NT2/D1 (cell line): Measurements from ENCODE around the gene EDC4.
"Not testable (repeated sequence)": the region's sequence is repeated elsewhere in the genome, so short reads cannot be mapped to it uniquely, and the experiment has no call there.

Experiments
- DNase-seq: peaks from one replicate; pipeline ENCODE4 v3.0.0-alpha.2; 2011; ENCODE audit warnings: low read depth, low spot score
- H3K27me3 ChIP-seq: 2 replicates; pipeline ENCODE4 v1.6.0; 2011; ENCODE audit warnings: mild to moderate bottlenecking; ENCODE audit not compliant: insufficient read length, insufficient read depth
- H3K36me3 ChIP-seq: 2 replicates; pipeline ENCODE4 v1.6.1; 2011; ENCODE audit warnings: mild to moderate bottlenecking, low read length, mixed read lengths; ENCODE audit not compliant: insufficient read depth, insufficient read length
- H3K4me1 ChIP-seq: 2 replicates; pipeline ENCODE4 v1.5.1; 2011; ENCODE audit not compliant: insufficient read depth, insufficient read length
- H3K4me3 ChIP-seq: 2 replicates; pipeline ENCODE4 v1.5.1; 2011; ENCODE audit warnings: low read depth; ENCODE audit not compliant: insufficient read length
- H3K9ac ChIP-seq: 2 replicates; pipeline ENCODE4 v1.6.0; 2011; ENCODE audit warnings: low read depth; ENCODE audit not compliant: insufficient read length
- H3K9me3 ChIP-seq: 2 replicates; pipeline ENCODE4 v1.5.1; 2011; ENCODE audit warnings: mild to moderate bottlenecking, low read length; ENCODE audit not compliant: insufficient read depth
- SUZ12 ChIP-seq: IDR thresholded peaks from 2 replicates; pipeline ENCODE4 v1.6.1; 2011; ENCODE audit not compliant: insufficient read length, insufficient read depth; ENCODE audit errors: extremely low read depth
- YY1 ChIP-seq: IDR thresholded peaks from 2 replicates; pipeline ENCODE4 v1.6.1; 2011; ENCODE audit not compliant: insufficient read length, insufficient read depth
- ZNF274 ChIP-seq: IDR thresholded peaks from 2 replicates; pipeline ENCODE4 v1.6.1; 2011; ENCODE audit warnings: mild to moderate bottlenecking, low read depth, low read length

Gene EDC4

DNA sequence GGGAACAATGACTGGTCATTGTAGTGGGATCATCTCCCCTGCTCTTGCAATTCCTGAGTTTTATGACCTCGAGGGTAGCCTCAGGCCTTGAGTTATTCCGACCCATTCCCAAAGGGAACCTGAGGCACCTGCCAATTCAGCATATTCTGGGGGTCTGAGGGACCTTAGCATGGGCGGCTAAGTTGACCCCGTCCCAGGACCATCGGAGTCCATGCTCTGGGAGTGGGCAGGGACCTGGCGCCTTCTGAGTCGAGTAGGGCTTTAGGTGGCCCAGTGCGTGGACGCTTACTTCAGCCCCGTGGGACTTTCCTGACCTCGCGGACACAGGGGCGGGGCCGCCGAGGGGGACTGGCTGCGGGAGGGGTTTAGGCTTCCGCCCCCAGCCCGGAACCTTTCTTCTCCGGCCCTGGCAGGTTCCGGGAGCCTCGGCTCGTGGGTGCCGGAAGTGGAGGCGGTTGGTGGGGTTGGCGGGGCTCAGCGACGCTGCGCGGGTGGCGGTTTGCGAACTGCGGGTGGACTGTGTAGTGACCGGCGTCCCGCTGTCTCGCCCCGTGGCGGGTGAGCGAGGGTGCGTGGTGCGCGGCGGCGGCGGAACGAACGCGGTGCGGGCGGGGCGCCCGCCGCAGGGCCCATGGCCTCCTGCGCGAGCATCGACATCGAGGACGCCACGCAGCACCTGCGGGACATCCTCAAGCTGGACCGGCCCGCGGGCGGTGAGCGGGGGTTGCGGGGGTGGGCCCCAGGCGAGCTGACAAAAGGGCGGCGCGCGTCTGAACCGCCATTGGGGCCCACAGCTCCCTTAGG lies at the start of gene EDC4:
TSS of gene EDC4 (plus strand) at position 422 of the 804 bp plus-strand sequence. CDS start at position 632, 210 bp downstream.
- no peaks in the 10 kb centered on the region for H3K27me3 ChIP-seq
- peak within 1 kb of the TSS; percentile 97 for H3K9ac ChIP-seq
- peaks cover 74% of the 10 kb centered on the region for H3K36me3 ChIP-seq
- H3K4me1 ChIP-seq = peaks cover 3% of the 10 kb centered on the region
- TF ChIP-seq SUZ12 (no peak), ZNF274 (no peak), YY1 (no peak)
- no peak for DNase-seq
- H3K4me3 ChIP-seq = peak within 1 kb of the TSS; percentile 96
- H3K9me3 ChIP-seq = no peaks in the 10 kb centered on the region

DNA sequence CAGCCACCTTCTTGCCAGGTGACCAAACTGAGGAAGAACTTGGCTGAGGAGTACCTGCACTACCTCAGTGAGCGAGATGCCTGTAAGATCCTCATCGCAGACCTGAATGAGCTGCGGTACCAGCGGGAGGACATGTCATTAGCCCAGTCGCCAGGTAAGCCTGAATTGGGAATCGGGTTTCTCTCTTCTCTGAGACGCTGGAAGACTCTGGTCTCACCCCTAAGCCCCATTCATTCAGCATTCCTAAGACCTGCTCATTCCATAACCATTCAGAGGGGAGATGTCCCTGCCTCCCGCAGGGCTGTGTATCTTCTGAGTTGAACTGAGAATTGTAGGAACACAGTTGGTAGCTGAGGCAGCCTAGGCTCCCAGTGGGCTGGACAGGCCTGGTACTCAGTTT lies 47.7 kb upstream of the EDC4 start:
- no peak overlapping the region for H3K4me3 ChIP-seq
- H3K4me1 ChIP-seq = peaks cover 12% of the 10 kb centered on the region
- H3K9ac ChIP-seq = no peak overlapping the region
- H3K36me3 ChIP-seq = peaks cover 46% of the 10 kb centered on the region
- no peaks in the 10 kb centered on the region for H3K9me3 ChIP-seq
- H3K27me3 ChIP-seq = no peaks in the 10 kb centered on the region
- TF ChIP-seq SUZ12 (no peak), YY1 (no peak), ZNF274 (no peak)
- DNase-seq = no peak

- DNase-seq = no peak
- H3K4me1 ChIP-seq = peaks cover 12% of the 10 kb centered on the region
- no peaks in the 10 kb centered on the region for H3K9me3 ChIP-seq
- no peak overlapping the region for H3K9ac ChIP-seq
- TF ChIP-seq ZNF274 = no peak
- TF ChIP-seq SUZ12 = no peak
- TF ChIP-seq YY1 = no peak
- H3K4me3 ChIP-seq = no peak overlapping the region
- H3K36me3 ChIP-seq = peaks cover 54% of the 10 kb centered on the region
- H3K27me3 ChIP-seq = no peaks in the 10 kb centered on the region
Measured at GRCh38 chr16:67825906-67826305, 46.9 kb upstream of the EDC4 start.

- no peak for DNase-seq
- Histone ChIP-seq H3K9ac (no peak overlapping the region), H3K9me3 (no peaks in the 10 kb centered on the region), H3K4me3 (no peak overlapping the region), H3K36me3 (peaks cover 69% of the 10 kb centered on the region), H3K4me1 (peaks cover 12% of the 10 kb centered on the region), H3K27me3 (no peaks in the 10 kb centered on the region)
- TF ChIP-seq SUZ12 (no peak), ZNF274 (no peak), YY1 (no peak)
Measured at GRCh38 chr16:67828651-67829050, 44.2 kb upstream of the EDC4 start.

GRCh38 chr16:67833030-67833414 lies 39.8 kb upstream of the EDC4 start:
- Histone ChIP-seq H3K9me3 (no peaks in the 10 kb centered on the region), H3K9ac (peak overlapping the region; percentile 92), H3K4me3 (peak overlapping the region; percentile 86), H3K27me3 (peaks cover 5% of the 10 kb centered on the region), H3K4me1 (no peaks in the 10 kb centered on the region), H3K36me3 (peaks cover 45% of the 10 kb centered on the region)
- TF ChIP-seq YY1 = no peak
- TF ChIP-seq ZNF274 = no peak
- no peak for TF ChIP-seq SUZ12
- DNase-seq = no peak

DNA sequence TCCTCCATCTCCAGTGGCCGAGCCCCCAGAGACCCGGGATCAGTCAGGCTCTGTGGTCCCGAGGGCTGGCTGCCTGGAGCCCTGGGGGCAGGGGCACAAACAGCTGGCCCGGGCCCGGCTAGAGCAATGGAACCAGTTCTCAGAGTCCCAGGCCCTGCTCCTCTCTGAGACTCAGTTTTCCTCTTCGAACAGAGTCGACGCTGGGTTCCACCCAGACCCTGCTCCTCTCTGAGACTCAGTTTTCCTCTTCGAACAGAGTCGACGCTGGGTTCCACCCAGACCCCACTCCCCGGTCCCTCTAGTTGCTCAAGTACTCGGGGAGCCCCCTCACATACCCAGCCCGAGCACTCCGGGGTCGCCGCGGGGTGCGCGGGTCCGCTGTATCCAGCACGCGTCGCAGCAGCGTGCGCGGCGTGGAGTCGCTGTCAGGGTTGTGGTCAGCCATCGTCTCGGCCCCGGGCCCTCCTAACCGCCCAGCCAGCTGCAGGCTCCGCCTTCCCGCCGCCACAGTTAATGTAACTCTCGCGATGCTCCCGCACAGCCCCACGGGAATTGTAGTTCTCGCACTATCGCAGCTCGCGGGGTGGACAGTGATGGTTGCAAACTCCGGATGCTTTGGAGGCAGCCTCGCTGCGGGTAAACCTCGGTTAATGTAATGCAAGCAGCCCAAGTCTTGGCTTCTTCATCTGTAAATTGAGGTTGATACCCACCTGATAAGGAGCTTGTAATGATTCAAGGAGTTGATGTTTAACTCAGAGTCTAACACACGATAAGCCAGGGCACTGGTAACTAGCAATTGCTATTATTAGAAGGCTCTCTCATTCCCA lies 39.2 kb upstream of the EDC4 start:
- Histone ChIP-seq H3K9me3 (no peaks in the 10 kb centered on the region), H3K36me3 (peaks cover 39% of the 10 kb centered on the region), H3K27me3 (peaks cover 5% of the 10 kb centered on the region), H3K4me1 (no peaks in the 10 kb centered on the region), H3K4me3 (peak overlapping the region; percentile 86), H3K9ac (peak overlapping the region; percentile 92)
- peak; percentile 88 for DNase-seq
- TF ChIP-seq YY1 (peak; percentile 65), SUZ12 (no peak)

- H3K27me3 ChIP-seq = peaks cover 5% of the 10 kb centered on the region
- H3K9ac ChIP-seq = peak overlapping the region; percentile 92
- no peaks in the 10 kb centered on the region for H3K4me1 ChIP-seq
- TF ChIP-seq SUZ12 (no peak), YY1 (no peak), ZNF274 (no peak)
- H3K9me3 ChIP-seq = no peaks in the 10 kb centered on the region
- H3K36me3 ChIP-seq = peaks cover 33% of the 10 kb centered on the region
- DNase-seq = no peak
- H3K4me3 ChIP-seq = peak overlapping the region; percentile 86
Measured at GRCh38 chr16:67834242-67834614, 38.6 kb upstream of the EDC4 start.

DNA sequence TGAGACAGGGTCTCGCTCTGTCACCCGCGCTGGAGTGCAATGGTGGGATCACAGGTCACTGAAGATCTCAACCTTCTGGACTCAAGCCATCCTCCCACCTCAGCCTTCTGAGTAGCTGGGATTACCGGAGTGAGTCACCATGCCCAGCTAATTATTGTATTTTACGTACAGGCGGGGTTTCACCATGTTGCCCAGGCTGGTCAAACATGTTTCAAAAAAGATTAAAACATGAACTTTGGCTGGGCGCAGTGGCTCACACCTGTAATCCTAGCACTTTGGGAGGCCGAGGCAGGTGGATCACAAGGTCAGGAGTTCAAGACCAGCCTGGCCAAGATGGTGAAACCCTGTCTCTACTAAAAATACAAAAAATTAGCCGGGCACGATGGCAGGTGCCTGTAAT lies 35.7 kb upstream of the EDC4 start:
- DNase-seq, H3K4me1 ChIP-seq, H3K9ac ChIP-seq, H3K9me3 ChIP-seq, H3K27me3 ChIP-seq, H3K36me3 ChIP-seq, H3K4me3 ChIP-seq: not testable (repeated sequence)
